HCT116 (cell line): Measurements from ENCODE around the gene RALB. TPM values are rescaled to one million over a fixed set of nuclear protein-coding genes. Genes with fewer than 3 reads are reported as not detected.

Experiments used
- ATAC-seq: fragments of 200-7000 bp; cut with Tn5 transposase; 2 replicates; pipeline ENCODE4 v1.9.1; 2020; ENCODE audit warnings: mild to moderate bottlenecking, moderate library complexity
- BruUV-seq: library from RNA; stranded (reverse); fragments of 400-500 nt; replicated peaks from 2 replicates; lab custom pipeline; 2021; lab: Mats Ljungman, UMichigan
- CTCF ChIA-PET: fragments of 300-600 bp; sonication (Branson Sonifier 250); formaldehyde crosslinking; loops from one replicate; lab custom pipeline; 2021; ENCODE audit warnings: antibody characterized with exemption; lab: Charles Lee
- POLR2A ChIA-PET: fragments of 300-600, 350-600 bp; sonication (Branson Sonifier 250); formaldehyde crosslinking; loops from one replicate; lab custom pipeline; 2021; ENCODE audit warnings: antibody characterized with exemption; lab: Charles Lee
- RAD21 ChIA-PET, 2 experiments: fragments of 300-600 bp; sonication (Branson Sonifier 250); formaldehyde crosslinking; loops; one replicate each; lab custom pipeline; 2023; ENCODE audit warnings: low total read pairs in 2 of 2; ENCODE audit not compliant: uncharacterized antibody in 2 of 2, unreplicated experiment in 2 of 2, low non-redundant PET in 1 of 2; lab: Charles Lee
- DNase-seq: peaks from one replicate; pipeline ENCODE4 v3.0.0-alpha.2; 2010; ENCODE audit warnings: low read depth, low spot score
- H2AFZ ChIP-seq: fragments of 200-600 bp; shearing (Covaris generic), sonication (generic); 2 replicates; pipeline ENCODE4 v1.6.1; 2017; ENCODE audit warnings: low read depth, mixed run types, mixed read lengths, antibody characterized with exemption, low read length; ENCODE audit not compliant: poor library complexity, severe bottlenecking
- H3K27ac ChIP-seq: 2 replicates; pipeline ENCODE4 v1.5.1; 2012; ENCODE audit warnings: low read depth, low read length
- H3K27me3 ChIP-seq: fragments of 200-600 bp; sonication (generic); 2 replicates; pipeline ENCODE4 v1.6.1; 2016; ENCODE audit warnings: mixed run types, low read length, mixed read lengths; ENCODE audit not compliant: insufficient read depth
- H3K36me3 ChIP-seq, 2 experiments: fragments of 200-500 bp in 1 of 2; fragments of 200-600 bp in 1 of 2; sonication (Bioruptor generic) in 1 of 2; sonication (generic) in 1 of 2; 2 replicates each; pipeline versions ENCODE4 v1.5.1 to v1.6.1; 2014 to 2016; ENCODE audit warnings: low read length in 2 of 2, inconsistent platforms in 1 of 2, mixed read lengths in 1 of 2, mixed run types in 1 of 2; ENCODE audit not compliant: insufficient read depth in 2 of 2, control insufficient read depth in 1 of 2
- H3K4me1 ChIP-seq, 2 experiments: fragments of 200-600 bp in 1 of 2; sonication (generic) in 1 of 2; 2 replicates each; pipeline versions ENCODE4 v1.5.1 to v1.6.1; 2012 to 2017; ENCODE audit warnings: low read length in 2 of 2, inconsistent platforms in 1 of 2, mild to moderate bottlenecking in 1 of 2, mixed read lengths in 1 of 2, mixed run types in 1 of 2, moderate library complexity in 1 of 2; ENCODE audit not compliant: insufficient read depth in 2 of 2, control insufficient read depth in 1 of 2
- H3K4me2 ChIP-seq: fragments of 200-600 bp; sonication (generic); 2 replicates; pipeline ENCODE4 v1.6.1; 2017; ENCODE audit warnings: mixed run types, low read length, mixed read lengths
- H3K4me3 ChIP-seq, 2 experiments: fragments of 200-600 bp in 1 of 2; sonication (generic) in 1 of 2; replicated peaks in 1 of 2; 2 replicates each; pipeline ENCODE4 v1.5.1; 2011 to 2016; ENCODE audit warnings: low read length in 2 of 2, control low read depth in 1 of 2, low read depth in 1 of 2, mild to moderate bottlenecking in 1 of 2, mixed read lengths in 1 of 2, mixed run types in 1 of 2
- H3K79me2 ChIP-seq: fragments of 200-600 bp; sonication (generic); 2 replicates; pipeline ENCODE4 v1.6.1; 2017; ENCODE audit warnings: mild to moderate bottlenecking, mixed run types, low read length, moderate library complexity, mixed read lengths; ENCODE audit not compliant: insufficient read depth
- H3K9ac ChIP-seq: fragments of 200-600 bp; sonication (generic); 2 replicates; pipeline ENCODE4 v1.6.1; 2016; ENCODE audit warnings: low read length, mixed read lengths
- H3K9me2 ChIP-seq: fragments of 200-600 bp; sonication (generic), shearing (Covaris generic); 2 replicates; pipeline ENCODE4 v1.6.1; 2017; ENCODE audit warnings: mixed run types, mild to moderate bottlenecking, moderate library complexity; ENCODE audit not compliant: insufficient read depth
- H3K9me3 ChIP-seq, 2 experiments: fragments of 200-500 bp in 1 of 2; fragments of 200-600 bp in 1 of 2; sonication (Bioruptor generic) in 1 of 2; sonication (generic) in 1 of 2; 2 replicates each; pipeline ENCODE4 v1.6.1; 2014 to 2017; ENCODE audit warnings: low read length in 2 of 2, mixed read lengths in 2 of 2, inconsistent platforms in 1 of 2, low read depth in 1 of 2, mild to moderate bottlenecking in 1 of 2, mixed run types in 1 of 2, moderate library complexity in 1 of 2; ENCODE audit not compliant: control insufficient read depth in 1 of 2, insufficient read depth in 1 of 2
- H4K20me1 ChIP-seq: fragments of 200-600 bp; sonication (generic), shearing (Covaris generic); 2 replicates; pipeline ENCODE4 v1.6.1; 2017; ENCODE audit warnings: mixed run types, mild to moderate bottlenecking, moderate library complexity; ENCODE audit not compliant: insufficient read depth
- ELF1 ChIP-seq: IDR thresholded peaks from 2 replicates; pipeline ENCODE4 v1.6.1; 2012; ENCODE audit warnings: low read depth, borderline replicate concordance
- MAX ChIP-seq: IDR thresholded peaks from 2 replicates; pipeline ENCODE4 v1.6.1; 2012
- YY1 ChIP-seq: IDR thresholded peaks from 2 replicates; pipeline ENCODE4 v1.6.1; 2011; ENCODE audit warnings: low read length, low read depth, moderate library complexity, mild to moderate bottlenecking; ENCODE audit not compliant: insufficient replicate concordance; ENCODE audit errors: extremely low read depth
- ZNF274 ChIP-seq: fragments of 200-500 bp; sonication (Bioruptor generic); IDR thresholded peaks from 2 replicates; pipeline ENCODE4 v1.6.1; 2014; ENCODE audit warnings: mild to moderate bottlenecking, low read depth, low read length, inconsistent platforms
- intact Hi-C: fragments of 100-400 bp; cut with micrococcal nuclease; formaldehyde crosslinking; loops from 2 replicates; pipeline ENCODE4 v1.10.0; 2022
- total RNA-seq: library from RNA; stranded (reverse); gene quantifications from one replicate; pipeline ENCODE4 v1.2.1, GENCODE V29; 2021; ENCODE audit not compliant: unreplicated experiment

The RALB gene
- total RNA-seq, 1 experiment from 2014 or later = 42.8 TPM

- H4K20me1 ChIP-seq = no peaks in the 10 kb centered on the region
- TF ChIP-seq MAX (no peak), ZNF274 (no peak)
- TF ChIP-seq, all 23 proteins: peak for 0
- intact Hi-C loops = no loop called here
- H3K27me3 ChIP-seq = no peaks in the 10 kb centered on the region
- H3K27ac ChIP-seq = no peak overlapping the region
- no peak overlapping the region for H2AFZ ChIP-seq
- H3K4me1 ChIP-seq = peaks cover 0 to 15% of the 10 kb centered on the region in 2 experiments; a peak in 1 of 4 replicates
- ChIA-PET CTCF (no interaction called here), POLR2A (no interaction called here), RAD21 (no interaction called here)
- H3K79me2 ChIP-seq = peaks cover 44% of the 10 kb centered on the region
- no peak overlapping the region; the same call in 1 of the 2 replicates for H3K4me2 ChIP-seq
- no TSS peak for BruUV-seq
- ATAC-seq = no peak
- no peaks in the 10 kb centered on the region for H3K9me3 ChIP-seq
- no peak overlapping the region for H3K9ac ChIP-seq
- DNase-seq = no peak
- H3K36me3 ChIP-seq = no peaks in the 10 kb centered on the region
- H3K4me3 ChIP-seq = no peak overlapping the region
- H3K9me2 ChIP-seq = no peaks in the 10 kb centered on the region
These were observed 10.2 kb downstream of the RALB start for GRCh38 chr2:120262761-120263428.

GRCh38 chr2:120265006-120265405 lies 12.4 kb downstream of the RALB start:
- H3K4me3 ChIP-seq = no peak overlapping the region
- TF ChIP-seq ELF1 (no peak), YY1 (no peak)
- ChIA-PET CTCF (no interaction called here), RAD21 (no interaction called here), POLR2A (no interaction called here)
- ATAC-seq = no peak
- no peaks in the 10 kb centered on the region for H3K27me3 ChIP-seq
- H3K9me2 ChIP-seq = no peaks in the 10 kb centered on the region
- H4K20me1 ChIP-seq = no peaks in the 10 kb centered on the region
- H3K79me2 ChIP-seq = peaks cover 45% of the 10 kb centered on the region
- DNase-seq = no peak
- H3K27ac ChIP-seq = no peak overlapping the region
- H3K4me1 ChIP-seq = peaks cover 0 to 15% of the 10 kb centered on the region in 2 experiments; a peak in 1 of 4 replicates
- intact Hi-C loops = no loop called here
- H3K9me3 ChIP-seq = no peaks in the 10 kb centered on the region
- H3K4me2 ChIP-seq = no peak overlapping the region
- no peaks in the 10 kb centered on the region for H3K36me3 ChIP-seq
- no peak overlapping the region for H3K9ac ChIP-seq
- no TSS peak for BruUV-seq
- H2AFZ ChIP-seq = no peak overlapping the region
